ENCODE results near the gene CEP63.
"Not testable (repeated sequence)": the region's sequence is repeated elsewhere in the genome, so short reads cannot be mapped to it uniquely, and the experiment has no call there.

Gene CEP63

DNA sequence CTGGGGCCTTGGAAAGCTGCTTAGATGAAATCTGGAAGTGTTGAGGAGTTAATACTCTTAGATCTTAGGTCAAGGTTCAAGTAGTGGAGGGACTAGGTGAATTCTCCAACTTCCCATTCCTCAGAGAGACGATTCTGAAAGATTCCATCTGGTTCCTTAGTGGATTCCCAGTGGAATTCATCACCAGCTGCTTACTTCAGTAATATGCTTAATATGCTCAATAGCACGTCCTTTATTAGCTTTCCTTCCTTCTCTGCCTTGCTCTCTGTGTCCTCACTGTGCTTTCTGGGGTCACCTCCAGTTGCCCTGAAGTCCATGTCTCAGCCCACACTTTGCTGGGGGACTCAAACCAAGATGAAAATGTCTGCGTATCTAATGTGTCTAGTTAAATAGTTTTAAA is 31.0 kb downstream of the CEP63 start:
- no peak for DNase-seq (ENCODE audit: low spot score)

DNA sequence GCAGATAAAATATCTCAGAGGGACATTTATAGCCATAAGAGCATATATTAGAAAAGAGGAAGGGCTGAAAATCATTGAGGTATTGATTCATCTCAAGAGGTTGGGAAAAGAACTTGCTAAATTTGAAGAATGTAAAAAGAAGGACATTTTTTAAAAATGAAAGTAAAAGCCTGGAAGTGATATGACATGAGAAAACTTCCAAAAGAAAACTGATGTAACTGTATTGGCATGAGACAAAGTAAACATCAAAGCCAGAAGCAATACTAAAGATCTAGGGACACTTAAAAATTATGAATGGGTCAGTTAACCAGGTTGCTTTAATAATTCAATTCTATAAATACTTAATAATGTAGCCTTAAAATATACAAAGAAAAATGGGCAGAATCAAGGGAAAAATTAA is 31.9 kb downstream of the CEP63 start:
- DNase-seq (ENCODE audit: low spot score) = no peak

DNA sequence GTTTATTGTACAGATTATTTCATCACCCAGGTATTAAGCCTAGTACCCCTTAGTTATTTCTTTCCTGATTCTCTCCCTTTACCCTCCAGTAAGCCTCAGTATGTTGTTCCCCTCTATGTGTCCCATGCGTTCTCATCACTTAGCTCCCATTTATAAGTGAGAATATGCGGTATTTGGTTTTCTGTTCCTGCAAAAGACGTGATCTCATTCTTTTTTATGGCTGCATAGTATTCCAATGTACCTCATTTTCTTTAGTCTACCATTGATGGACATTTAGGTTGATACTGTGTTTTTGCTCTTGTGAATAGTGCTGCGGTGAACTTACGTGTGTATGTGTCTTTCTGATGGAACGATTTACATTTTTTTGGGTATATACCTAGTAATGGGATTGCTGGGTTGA is 36.7 kb downstream of the CEP63 start:
- no peak for DNase-seq (ENCODE audit: low spot score)

DNA sequence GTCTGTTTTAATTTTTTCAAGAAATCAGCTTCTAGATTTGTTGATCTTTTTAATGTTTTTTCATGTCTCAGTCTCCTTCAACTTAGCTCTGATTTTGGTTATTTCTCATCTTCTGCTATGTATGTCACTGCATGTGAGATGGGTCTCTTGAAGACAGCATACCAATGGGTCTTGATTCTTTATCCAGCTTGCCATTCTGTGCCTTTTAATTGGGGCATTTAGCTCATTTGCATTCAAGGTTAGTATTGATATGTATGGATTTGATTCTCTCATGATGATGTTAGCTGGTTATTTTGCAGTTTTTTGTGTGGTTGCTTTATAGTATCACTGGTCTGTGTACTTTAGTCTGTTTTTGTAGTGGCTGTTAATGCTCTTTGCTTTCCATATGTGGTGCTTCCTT is 39.4 kb downstream of the CEP63 start:
- DNase-seq (ENCODE audit: low spot score) = no peak

DNA sequence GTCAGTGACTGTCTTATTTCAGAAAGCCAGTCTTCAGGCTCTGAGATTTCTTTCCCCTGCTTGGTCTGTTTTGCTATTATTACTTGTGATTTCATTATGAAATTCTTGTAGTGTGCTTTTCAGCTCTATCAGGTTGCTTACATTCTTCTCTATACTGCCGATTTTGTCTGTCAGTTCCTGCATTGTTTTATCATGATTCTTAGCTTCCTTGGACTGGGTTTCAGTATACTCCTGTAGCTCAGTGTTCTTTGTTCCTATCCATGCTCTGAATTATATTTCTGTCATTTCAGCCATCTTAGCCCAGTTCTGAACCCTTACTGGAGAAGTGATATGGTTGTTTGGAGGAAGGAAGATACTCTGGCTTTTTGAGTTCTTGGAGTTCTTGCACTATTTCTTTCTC is 40.5 kb downstream of the CEP63 start:
- DNase-seq (ENCODE audit: low spot score) = no peak

DNA sequence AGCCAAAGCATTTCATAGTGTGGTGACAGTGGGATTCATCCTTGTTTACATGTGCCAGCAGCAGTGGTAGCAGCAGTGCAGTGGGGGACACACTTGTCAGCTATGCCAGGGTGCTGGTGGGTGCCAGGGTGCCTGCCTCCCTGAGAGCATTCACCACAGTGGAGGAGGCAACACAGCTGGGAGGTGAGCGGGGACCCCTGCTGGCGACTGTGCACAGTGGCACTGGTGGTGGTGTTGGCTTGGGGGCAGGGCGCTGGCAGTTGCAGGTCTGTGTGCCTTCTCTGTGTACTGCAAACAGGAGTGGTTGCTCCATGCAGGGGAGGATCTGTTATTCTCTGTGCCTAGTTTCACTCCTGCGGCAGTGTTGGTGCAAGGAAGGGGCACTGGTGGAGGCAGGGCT is 41.2 kb downstream of the CEP63 start:
- DNase-seq (ENCODE audit: low spot score) = no peak

DNA sequence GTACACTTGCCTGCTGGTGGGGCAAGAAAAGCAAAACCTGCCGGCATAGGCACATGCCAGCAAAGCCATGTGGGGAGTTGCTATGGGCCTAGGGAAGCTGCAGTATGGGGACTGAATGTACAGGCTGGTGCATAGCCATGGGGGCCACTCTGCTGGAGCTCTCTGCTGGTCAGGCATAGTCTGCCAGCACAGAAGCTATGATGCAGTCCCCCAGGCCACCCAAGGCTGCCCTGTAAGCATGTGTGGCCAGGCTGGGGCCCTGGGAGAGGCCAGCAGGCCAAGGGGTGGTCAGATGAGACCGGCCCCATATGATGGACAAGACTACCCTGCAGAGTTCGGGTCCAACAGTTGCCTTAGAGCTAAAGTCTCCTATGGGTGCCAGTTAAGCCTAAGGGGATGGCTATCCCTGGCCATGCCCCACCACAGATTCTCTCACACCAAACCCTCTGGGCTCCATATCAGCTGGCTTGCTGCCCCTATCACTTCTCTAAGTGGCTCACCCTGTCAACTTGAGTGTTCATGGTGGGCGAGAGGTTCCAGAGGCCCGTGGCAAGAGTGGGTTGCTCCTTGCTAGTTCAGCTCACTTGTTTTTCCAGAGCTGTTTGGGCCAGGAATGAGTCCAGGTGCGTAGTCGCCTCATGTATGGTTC is 41.8 kb downstream of the CEP63 start:
- DNase-seq (ENCODE audit: low spot score) = no peak

DNA sequence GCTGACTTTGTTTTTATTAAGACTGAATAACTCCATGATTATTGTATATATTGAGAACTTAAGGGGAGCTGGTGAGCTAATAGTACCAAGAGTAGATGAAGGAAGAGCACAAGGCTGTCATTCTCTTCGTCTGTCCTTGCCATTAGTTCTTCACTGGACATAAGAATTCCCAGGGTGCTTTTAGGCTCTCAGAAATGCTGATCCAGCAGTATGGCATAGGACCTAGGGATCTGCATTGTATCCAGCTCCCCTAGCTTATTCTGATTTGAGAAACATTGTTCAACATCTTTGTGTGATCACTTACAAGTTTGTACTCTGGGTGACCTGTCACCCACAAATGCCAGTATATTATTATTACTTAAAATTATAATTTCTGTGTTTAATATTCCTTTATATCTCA is 47.6 kb downstream of the CEP63 start:
- DNase-seq (ENCODE audit: low spot score) = no peak

DNA sequence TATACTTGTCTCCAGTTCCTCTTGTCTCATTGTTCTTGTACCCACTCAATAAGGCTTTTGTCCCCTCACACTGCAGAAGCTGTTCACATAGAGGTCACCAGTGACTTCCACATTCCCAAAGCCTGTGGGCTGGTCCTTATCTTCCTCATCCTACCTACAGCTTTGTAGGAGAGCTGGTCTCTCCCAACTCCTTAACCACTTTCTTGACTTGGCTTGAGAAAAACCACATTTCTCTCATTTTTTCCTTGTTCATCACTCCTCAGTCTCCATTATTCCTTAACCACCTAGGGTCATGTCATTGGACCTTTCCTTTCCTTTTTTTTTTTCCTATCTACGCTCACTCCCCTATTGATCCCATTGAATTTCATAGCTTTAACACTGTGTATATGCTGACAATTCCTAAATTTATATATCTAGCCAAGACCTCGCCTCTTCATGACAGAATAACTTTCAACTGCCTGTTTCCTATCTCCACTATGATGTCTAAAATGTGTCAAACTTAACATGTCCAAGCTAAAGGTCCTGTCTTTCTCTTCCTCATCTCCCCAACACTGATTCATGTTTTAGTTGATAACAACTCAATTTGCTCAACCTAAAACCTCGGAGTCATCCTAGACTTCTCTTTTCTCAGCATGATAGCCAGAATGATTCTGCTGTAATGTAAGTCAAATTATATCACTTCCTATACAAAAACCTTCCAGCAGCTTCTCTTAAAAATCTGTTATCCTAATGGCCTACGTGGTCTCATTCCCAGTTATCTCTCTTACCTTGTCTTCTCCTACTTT is 49.5 kb downstream of the CEP63 start:
- DNase-seq (ENCODE audit: low spot score) = no peak

DNA sequence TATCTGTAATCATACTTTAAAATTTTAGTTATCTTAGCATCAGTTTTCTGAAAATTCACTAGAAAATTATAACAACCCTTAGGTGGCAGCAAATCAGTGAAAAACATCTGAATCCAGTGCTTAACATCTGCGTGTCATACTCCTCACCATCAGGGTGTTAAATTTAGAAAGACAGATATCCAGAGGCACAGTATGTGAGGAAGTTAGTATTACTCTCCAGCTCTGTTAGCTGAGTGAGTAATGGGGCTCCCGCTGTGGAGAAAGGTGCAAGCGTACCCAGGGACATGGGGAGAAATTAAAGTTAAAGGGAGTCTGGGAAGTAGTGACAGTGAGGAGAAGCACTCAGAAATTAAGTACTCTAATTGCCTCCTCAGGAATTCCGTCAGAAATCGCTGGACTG is 50.9 kb downstream of the CEP63 start:
- DNase-seq (ENCODE audit: low spot score) = no peak

DNA sequence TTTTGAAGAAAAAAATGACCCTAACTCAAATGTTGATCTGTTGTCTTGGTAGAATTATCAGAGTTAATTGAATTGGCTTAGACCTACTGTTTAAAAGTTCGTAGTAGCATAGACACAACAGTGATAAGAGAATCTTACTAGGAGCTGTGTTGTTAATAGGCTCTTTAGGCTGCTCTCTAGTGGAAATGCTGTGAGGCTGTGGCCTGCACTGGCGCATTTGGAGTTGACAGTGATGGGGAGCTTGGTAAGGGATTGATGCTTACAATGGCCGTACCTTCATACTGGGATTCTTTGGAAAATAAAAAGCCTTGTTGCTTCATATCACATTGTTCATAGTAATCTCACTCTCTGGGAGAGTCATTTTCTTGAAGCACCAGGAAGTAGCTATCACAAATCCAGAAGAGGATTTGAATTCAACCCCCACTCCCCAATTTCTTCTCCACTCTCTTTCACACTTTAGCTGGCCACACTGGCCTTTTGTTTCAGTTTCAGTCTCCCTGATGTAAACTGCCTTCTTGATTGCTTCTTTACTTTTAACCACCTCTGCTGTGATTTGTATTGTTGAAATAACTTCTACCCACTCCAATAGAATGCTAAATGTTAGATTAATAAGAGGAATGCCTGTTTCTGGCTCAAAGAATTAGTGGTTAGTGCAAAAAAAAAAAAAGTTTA is 56.6 kb downstream of the CEP63 start:
- DNase-seq (ENCODE audit: low spot score) = no peak

DNA sequence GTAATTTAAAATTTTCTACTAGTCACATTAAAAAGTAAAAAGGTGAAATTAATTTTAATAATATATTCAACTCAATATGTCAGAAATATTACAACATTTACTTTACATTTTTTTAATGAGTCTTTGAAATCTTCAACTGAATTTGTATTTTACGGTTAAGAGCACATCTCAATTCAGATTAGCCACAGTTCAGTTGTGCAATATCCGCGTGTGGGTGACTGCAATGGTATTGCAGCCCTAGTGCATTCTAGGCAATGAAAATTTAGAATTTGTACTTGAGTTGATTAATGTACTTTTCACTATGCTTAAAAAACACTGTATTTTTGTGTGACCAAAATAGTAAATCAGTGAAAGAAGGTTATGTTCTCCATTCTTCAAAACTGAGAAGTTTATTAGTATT is 57.3 kb downstream of the CEP63 start:
- DNase-seq (ENCODE audit: low spot score) = no peak

DNA sequence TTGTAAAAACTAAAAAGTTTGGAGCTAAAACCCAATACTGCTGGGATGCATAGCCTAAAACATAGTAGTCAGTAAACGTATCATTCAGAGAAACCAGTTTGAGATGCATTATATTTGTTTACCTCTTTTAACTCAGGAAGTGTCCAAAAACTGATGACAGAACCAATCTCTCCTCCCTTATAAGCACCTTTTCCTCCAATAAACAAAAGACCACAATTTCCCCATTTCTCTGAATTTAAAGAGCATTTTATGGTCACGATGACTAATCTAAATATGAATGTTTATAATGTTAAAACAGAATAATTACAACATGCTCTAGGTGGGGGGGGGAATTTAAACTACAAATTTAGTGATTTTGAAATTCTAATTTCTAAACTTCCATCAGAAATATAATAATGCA is 58.5 kb downstream of the CEP63 start:
- DNase-seq (ENCODE audit: low spot score) = no peak

DNA sequence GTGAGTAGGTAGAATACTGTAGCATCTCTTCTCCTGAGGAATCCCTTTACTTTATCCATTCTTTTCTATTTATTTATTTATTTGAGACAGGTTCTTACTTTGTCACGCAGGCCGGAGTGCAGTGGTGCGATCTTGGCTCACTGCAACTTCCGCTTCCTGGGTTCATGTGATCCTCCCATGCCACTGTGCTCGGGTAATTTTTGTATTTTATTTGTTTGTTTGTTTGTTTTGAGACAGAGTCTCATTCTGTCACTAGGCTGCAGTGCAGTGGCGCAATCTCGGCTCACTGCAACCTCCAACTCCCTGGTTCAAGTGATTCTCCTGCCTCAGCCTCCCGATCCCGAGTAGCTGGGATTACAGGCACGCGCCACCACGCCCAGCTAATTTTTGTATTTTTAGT is 58.9 kb downstream of the CEP63 start:
- DNase-seq (ENCODE audit: low spot score) = not testable (repeated sequence)

DNA sequence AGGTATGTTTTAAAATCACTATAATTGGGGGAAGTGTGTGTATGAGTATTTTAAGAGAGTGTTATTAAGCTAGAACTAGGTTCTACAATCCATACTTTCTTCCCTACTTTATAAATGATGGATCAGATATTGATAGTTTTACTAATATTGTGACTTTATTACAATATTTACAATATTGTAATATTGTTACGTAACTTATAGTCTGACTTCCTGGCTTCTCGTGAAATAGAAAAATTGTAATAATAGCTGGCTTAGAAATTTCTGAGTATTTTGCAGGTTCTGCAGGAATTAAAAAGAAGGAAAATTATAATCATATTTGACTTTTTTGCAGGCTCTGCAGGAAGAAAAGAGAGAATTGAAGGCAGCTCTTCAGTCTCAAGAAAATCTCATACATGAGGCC is 60.0 kb downstream of the CEP63 start:
- DNase-seq (ENCODE audit: low spot score) = no peak

DNA sequence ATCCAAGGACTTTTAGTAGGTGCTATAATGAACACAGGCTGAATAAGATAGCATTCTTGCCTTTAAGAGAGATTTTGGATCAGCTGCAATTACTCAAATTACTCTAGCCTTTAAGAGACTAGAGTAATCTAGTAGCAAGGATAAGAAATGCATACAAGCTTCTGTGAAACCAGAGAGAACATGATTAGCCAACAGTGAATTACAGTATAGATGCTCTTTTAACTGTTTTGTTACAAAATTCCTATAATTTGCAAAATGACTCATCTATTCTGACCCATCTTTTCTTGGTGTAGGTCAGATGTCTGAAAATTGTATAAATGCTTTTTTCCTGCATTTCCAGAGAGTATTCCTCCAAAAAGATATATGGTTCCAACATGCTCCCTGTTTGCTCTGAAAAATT is 66.9 kb downstream of the CEP63 start:
- DNase-seq (ENCODE audit: low spot score) = no peak

DNA sequence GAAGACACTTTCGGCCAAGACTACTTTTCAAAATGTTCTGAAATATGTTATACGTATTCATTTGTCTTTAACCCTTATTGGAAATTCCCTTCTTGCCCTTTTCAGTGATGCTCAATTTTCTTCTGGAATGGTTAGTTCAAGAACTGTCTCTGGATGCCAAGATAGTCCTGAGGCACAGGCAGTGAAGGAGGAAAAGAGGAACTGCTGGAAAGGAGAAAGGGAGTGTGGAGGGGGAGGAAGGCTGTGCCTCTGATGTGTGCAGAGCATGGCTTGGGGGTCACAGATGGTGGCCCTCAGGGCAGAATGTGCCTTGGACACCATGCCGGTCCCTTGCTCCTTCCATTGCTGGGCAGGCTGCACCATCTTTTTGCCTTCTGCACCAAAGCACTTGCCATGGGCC is 73.7 kb downstream of the CEP63 start:
- no peak for DNase-seq (ENCODE audit: low spot score)

DNA sequence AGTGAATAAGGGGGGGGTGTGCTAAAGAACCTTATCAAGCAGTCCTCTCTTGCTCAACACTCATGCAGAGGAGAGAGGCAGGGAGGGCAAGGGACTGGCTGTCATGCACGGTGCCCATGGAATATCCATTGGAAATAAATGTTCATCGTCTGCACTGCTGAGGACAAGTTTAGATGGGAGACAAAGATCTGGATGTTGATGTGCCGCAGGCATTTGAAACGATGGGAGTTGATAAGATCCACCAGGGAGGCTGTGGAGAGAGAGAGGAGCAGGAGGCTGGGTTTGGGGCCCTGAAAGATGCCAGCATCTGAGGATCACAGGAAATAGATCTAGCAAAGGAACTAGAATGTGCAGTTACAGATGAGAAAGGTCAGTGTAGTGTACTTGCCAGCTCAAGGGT is 76.2 kb downstream of the CEP63 start:
- no peak for DNase-seq (ENCODE audit: low spot score)

DNA sequence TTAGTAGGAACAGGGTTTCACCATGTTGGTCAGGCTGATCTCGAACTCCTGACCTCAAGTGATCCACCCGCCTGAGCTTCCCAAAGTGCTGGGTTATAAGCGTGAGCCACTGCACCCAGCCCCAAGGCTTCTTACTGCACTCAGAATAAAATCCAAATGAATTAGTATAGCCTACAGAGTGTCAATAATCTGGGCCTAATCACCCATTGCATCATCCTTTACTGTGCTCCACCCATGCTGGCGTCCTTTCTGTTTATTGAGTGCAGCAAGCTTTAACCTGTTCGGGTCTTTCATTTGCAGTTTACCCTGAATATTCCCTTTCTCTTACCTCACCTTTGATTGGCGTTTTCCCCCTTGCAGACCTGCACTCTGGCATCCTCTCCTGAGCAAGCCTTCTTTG is 77.7 kb downstream of the CEP63 start:
- no peak for DNase-seq (ENCODE audit: low spot score)

DNA sequence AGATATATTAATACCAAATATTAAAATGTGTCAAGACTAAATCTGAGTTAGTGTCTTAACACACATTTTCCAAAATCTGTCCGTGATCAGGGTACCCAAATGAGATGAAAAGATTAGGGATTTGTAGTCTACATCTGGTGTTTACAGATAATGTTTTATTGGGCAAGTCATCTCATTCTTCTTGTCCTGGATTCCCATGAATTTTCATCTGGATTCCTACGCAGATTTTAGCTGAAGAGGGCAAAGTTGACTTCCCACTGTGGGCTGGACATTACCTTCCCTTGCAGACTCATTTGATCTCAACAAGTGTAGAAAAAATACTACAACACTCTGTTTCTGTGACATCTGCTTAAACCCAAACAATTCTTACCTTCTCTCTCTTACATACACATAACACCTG is 79.1 kb downstream of the CEP63 start:
- no peak for DNase-seq (ENCODE audit: low spot score)

DNA sequence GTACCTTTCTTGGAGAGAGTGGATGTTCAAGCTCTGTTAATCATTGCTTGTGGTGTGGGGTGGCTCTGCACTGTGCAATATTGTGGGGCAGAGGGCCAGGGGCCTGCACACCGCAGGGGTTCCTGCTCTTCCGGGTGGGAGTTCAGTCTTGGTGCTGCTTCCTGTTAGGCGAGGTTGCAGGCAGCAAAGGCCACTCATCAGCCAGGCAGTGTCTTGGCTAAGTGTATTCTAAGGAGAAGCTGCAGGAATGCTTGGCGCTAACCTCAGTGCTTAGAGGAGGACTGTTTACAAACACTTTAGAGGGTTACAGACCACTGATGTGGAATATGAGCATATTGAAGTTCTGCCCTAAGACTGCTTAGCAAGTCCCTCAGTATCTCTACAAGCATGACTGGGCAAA is 81.7 kb downstream of the CEP63 start:
- no peak for DNase-seq (ENCODE audit: low spot score)

DNA sequence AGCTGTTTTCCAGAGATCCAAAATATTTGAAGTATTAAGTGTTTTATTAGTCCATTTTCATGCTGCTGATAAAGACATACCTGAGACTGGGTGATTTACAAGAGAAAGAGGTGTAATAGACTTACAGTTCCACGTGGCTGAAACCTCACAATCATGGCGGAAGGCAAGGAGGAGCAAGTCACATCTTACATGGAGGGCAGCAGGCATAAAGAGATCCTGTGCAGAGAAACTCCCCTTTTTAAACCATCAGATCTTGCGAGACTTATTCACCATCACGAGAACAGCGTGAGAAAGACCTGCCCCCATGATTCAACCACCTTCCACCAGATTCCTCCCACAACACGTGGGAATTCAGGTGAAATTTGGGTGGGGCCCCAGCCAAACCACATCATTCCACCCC is 82.9 kb downstream of the CEP63 start:
- no peak for DNase-seq (ENCODE audit: low spot score)

DNA sequence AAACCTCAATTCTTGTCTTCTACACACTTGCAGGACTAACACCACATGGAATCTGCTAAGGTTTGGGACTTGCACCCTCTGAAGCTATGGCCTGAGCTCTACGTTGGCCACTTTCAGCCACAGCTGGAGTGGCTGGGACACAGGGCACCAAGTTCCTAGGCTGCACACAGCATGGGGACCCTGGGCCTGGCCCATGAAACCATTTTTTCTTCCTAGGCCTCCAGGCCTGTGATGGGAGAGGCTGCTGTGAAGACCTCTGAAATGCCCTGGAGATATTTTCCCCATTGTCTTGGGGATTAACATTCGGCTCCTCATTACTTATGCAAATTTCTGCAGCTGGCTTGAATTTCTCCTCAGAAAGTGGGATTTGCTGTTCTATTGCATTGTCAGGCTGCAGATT is 84.0 kb downstream of the CEP63 start:
- DNase-seq (ENCODE audit: low spot score) = not testable (repeated sequence)

DNA sequence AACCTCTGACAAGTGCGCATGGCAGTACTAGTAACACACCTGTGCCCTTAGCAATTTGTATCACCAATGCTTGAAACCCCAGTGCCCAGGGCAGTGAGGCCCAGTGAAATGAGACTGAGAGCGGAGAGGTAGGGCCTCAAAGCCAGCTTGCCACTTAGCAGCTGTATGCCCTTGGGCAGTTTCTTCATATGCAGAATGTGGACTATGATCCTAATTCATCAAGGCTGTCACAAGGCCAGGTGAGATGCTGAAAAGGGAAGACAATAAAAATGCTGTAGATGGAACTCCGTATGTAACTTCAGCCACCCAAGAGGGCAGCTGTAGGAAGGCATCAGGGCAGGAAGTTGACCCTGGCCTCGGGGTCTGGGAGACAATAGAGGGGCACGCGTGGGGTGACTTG is 90.6 kb downstream of the CEP63 start:
- no peak for DNase-seq (ENCODE audit: low spot score)

All from Ammon's horn (tissue), 1 donor.